ENCODE measurements around the gene TANGO2. TPM values are rescaled to one million over a fixed set of nuclear protein-coding genes. Genes with fewer than 3 reads are reported as not detected.
A peak's percentile ranks its signal among the peaks of the same experiment; 100 is the strongest.

The TANGO2 gene
- total and polyA plus RNA-seq, 2 experiments from 2014 or later: 27.3 to 45.0 TPM

DNA sequence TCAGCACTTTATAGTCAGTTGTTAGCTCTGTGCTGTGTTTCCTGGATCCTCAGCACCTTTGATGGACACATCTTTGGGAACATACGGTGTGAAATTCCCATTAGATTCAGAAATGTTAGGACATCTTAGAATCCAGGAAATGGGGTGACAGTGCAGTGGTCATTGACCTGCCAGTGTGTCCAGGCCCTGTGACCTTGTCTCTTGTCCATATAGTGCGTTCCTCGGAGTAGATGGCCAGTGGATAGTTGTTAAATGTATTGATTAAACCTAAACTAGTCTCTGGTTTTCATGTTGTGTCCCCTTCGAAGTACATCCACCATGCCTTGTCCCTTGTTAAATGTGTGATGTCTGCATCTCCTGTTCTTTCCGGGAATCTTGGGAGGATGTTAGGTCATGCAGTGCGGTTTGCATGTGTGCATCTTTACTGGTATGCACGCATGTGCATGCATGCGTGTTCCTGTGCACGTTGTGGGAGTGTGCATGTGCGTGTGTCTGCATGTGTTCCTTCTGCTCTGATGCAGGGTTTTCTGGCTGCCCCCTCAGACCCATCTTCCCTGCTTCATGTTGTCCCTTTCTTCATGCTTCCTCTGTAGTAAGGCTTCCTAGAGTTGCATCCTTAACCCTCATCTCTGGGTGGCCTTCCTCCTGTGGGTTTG, 63.1 kb downstream of the TANGO2 start:
- DNase-seq: no peak
- H3K79me2 ChIP-seq (ENCODE audit: insufficient read depth): peaks cover 86% of the 10 kb centered on the region
- H3K9me3 ChIP-seq (ENCODE audit: low read depth): no peaks in the 10 kb centered on the region
- H3K4me2 ChIP-seq (ENCODE audit: unreplicated experiment): no peak overlapping the region
- TF ChIP-seq EZH2 (IDR thresholded peaks at IDR 0.05; ENCODE audit: insufficient read depth, poor library complexity, severe bottlenecking): no peak
- no peak for TF ChIP-seq EZH2phosphoT487 (IDR thresholded peaks at IDR 0.05; ENCODE audit: insufficient read depth, low read depth)
- H4K20me1 ChIP-seq (ENCODE audit: insufficient read depth): peaks cover 9% of the 10 kb centered on the region
- peaks cover 8% of the 10 kb centered on the region; the same call in 1 of the 2 replicates for H3K36me3 ChIP-seq (ENCODE audit: low read depth)
- no peaks in the 10 kb centered on the region for H3K9me2 ChIP-seq (ENCODE audit: insufficient read depth)
- 0 out of 2 replicates have a peak overlapping the region, but pooled peaks have one; percentile 9 for H3K9ac ChIP-seq
- H3K27ac ChIP-seq: no peak overlapping the region
- WGBS, 2 experiments (ENCODE audit: low coverage in 1 of 2, low lambda C conversion rate in 2 of 2, missing lambda C conversion rate in 2 of 2): 57 to 61% methylated on average over 10 of the region's 10 CpGs
- H3K4me3 ChIP-seq: no peak overlapping the region
- in situ Hi-C loops (cut with MboI): no loop called here
- peaks cover 7% of the 10 kb centered on the region for H3K4me1 ChIP-seq (ENCODE audit: insufficient read depth)
- H3K27me3 ChIP-seq (replicated peaks; ENCODE audit: insufficient read depth): no peaks in the 10 kb centered on the region
- H3F3A ChIP-seq (ENCODE audit: insufficient read depth): peaks cover 17% of the 10 kb centered on the region
- H2AFZ ChIP-seq: no peak overlapping the region

DNA sequence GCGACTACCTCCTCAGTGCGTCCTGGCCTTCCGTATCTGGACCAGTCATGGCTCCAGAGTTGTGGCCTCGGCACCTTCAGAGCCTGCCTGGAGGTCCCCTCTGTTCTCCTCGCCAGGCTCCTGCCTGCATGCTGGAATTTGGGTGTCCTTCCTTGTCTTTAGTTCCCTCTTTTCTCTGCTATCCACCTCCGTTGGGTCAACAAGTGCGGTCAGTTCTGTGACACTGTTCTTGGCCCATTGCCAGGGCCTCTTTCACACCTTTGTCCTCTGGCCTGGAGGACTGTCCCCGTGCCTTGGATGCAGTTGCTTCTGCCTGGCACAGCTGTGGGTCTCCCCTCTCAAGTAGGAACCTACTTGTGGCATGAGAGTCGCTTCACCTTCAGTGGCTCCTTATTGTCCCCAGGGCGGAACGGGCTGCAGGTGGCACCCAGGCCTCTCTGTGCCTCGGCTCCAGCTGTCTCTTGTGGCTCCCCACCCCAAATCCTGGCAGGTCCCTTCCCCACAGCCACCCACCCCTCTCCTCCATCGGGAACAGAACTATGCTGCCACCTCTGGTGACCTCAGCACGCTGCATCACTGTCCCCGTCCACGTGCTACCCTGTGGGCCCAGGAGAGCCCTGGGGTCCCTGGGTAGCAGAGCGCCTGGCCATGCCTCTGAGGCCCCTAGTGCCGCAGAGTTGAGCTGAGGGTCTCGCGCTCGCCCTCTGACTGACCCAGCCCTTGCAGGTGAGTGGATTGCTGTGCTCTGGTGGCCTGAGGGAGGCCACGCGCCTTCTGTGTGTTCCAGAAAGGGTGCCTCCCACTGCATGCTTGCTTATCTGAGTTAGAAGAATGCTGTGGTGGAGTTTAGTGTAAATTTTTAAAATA, 63.9 kb downstream of the TANGO2 start:
- peaks cover 14% of the 10 kb centered on the region; the same call in 1 of the 2 replicates for H3K36me3 ChIP-seq (ENCODE audit: low read depth)
- H3K9me3 ChIP-seq (ENCODE audit: low read depth): no peaks in the 10 kb centered on the region
- peaks cover 9% of the 10 kb centered on the region for H4K20me1 ChIP-seq (ENCODE audit: insufficient read depth)
- no peak overlapping the region for H3K4me3 ChIP-seq
- no peak overlapping the region for H2AFZ ChIP-seq
- H3K4me1 ChIP-seq (ENCODE audit: insufficient read depth): peaks cover 7% of the 10 kb centered on the region
- no peaks in the 10 kb centered on the region for H3K27me3 ChIP-seq (replicated peaks; ENCODE audit: insufficient read depth)
- H3K79me2 ChIP-seq (ENCODE audit: insufficient read depth): peaks cover 92% of the 10 kb centered on the region
- no peaks in the 10 kb centered on the region for H3K9me2 ChIP-seq (ENCODE audit: insufficient read depth)
- no peak overlapping the region for H3K27ac ChIP-seq
- H3K9ac ChIP-seq: no peak overlapping the region
- TF ChIP-seq EZH2phosphoT487 (IDR thresholded peaks at IDR 0.05; ENCODE audit: insufficient read depth, low read depth): no peak
- DNase-seq: peak; percentile 27
- no peak overlapping the region for H3K4me2 ChIP-seq (ENCODE audit: unreplicated experiment)
- 80 to 84% methylated on average over 21 to 23 of the region's 23 CpGs for WGBS, 2 experiments (ENCODE audit: low coverage in 1 of 2, low lambda C conversion rate in 2 of 2, missing lambda C conversion rate in 2 of 2)
- in situ Hi-C loops (cut with MboI): no loop called here
- peaks cover 18% of the 10 kb centered on the region for H3F3A ChIP-seq (ENCODE audit: insufficient read depth)

DNA sequence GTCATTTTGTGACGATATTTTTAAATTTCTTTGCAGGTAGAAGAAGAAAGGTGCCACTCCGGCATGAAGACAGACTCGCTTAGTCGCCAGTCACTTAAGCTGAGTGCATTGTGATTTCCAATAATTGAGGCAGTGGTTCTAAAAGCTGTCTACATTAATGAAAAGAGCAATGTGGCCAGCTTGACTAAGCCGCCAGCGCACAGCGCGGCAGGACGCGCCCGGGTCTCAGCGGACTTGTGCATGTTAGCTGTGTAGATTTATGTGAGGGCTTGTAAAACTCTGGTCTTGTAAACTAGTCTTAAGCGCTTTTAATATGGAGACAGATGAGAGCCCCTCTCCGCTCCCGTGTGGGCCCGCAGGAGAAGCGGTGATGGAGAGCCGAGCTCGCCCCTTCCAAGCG, 64.7 kb downstream of the TANGO2 start:
- 92 to 94% methylated on average over 20 of the region's 20 CpGs for WGBS, 2 experiments (ENCODE audit: low coverage in 1 of 2, low lambda C conversion rate in 2 of 2, missing lambda C conversion rate in 2 of 2)
- Histone ChIP-seq H3K36me3 (ENCODE audit: low read depth) (peaks cover 21% of the 10 kb centered on the region; the same call in 1 of the 2 replicates), H2AFZ (no peak overlapping the region), H3K9me3 (ENCODE audit: low read depth) (no peaks in the 10 kb centered on the region), H3K9me2 (ENCODE audit: insufficient read depth) (no peaks in the 10 kb centered on the region), H3K4me1 (ENCODE audit: insufficient read depth) (peaks cover 14% of the 10 kb centered on the region), H3K27ac (no peak overlapping the region), H3K4me3 (no peak overlapping the region), H4K20me1 (ENCODE audit: insufficient read depth) (peaks cover 9% of the 10 kb centered on the region), H3F3A (ENCODE audit: insufficient read depth) (peaks cover 21% of the 10 kb centered on the region), H3K79me2 (ENCODE audit: insufficient read depth) (peaks cover 91% of the 10 kb centered on the region), H3K9ac (no peak overlapping the region), H3K4me2 (ENCODE audit: unreplicated experiment) (no peak overlapping the region), H3K27me3 (replicated peaks; ENCODE audit: insufficient read depth) (no peaks in the 10 kb centered on the region)
- no peak for DNase-seq
- in situ Hi-C loops (cut with MboI): no loop called here
- no peak for TF ChIP-seq EZH2 (IDR thresholded peaks at IDR 0.05; ENCODE audit: insufficient read depth, poor library complexity, severe bottlenecking)
- TF ChIP-seq EZH2phosphoT487 (IDR thresholded peaks at IDR 0.05; ENCODE audit: insufficient read depth, low read depth): no peak

DNA sequence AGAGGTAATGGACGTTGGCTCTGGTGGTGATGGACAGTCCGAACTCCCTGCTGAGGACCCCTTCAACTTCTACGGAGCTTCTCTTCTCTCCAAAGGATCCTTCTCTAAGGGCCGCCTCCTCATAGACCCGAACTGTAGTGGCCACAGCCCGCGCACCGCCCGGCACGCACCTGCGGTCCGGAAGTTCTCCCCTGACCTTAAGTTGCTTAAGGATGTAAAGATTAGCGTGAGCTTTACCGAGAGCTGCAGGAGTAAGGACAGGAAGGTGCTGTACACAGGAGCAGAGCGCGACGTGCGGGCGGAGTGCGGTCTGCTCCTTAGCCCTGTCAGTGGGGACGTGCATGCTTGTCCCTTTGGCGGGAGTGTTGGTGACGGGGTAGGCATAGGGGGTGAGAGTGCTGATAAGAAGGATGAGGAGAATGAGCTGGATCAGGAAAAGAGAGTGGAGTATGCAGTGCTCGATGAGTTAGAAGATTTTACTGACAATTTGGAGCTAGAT, 65.2 kb downstream of the TANGO2 start:
- Histone ChIP-seq H2AFZ (no peak overlapping the region), H3K9me2 (ENCODE audit: insufficient read depth) (no peaks in the 10 kb centered on the region), H3K4me3 (no peak overlapping the region), H3F3A (ENCODE audit: insufficient read depth) (peaks cover 17% of the 10 kb centered on the region; the same call in 1 of the 2 replicates), H3K27me3 (replicated peaks; ENCODE audit: insufficient read depth) (no peaks in the 10 kb centered on the region), H3K79me2 (ENCODE audit: insufficient read depth) (peaks cover 91% of the 10 kb centered on the region), H3K27ac (no peak overlapping the region), H3K4me2 (ENCODE audit: unreplicated experiment) (no peak overlapping the region), H3K9me3 (ENCODE audit: low read depth) (no peaks in the 10 kb centered on the region), H3K36me3 (ENCODE audit: low read depth) (peaks cover 26% of the 10 kb centered on the region; the same call in 1 of the 2 replicates), H4K20me1 (ENCODE audit: insufficient read depth) (peaks cover 9% of the 10 kb centered on the region), H3K9ac (no peak overlapping the region), H3K4me1 (ENCODE audit: insufficient read depth) (peaks cover 16% of the 10 kb centered on the region)
- WGBS, 2 experiments (ENCODE audit: low coverage in 1 of 2, low lambda C conversion rate in 2 of 2, missing lambda C conversion rate in 2 of 2): 89 to 93% methylated on average over 24 of the region's 24 CpGs
- in situ Hi-C loops (cut with MboI): no loop called here
- no peak for TF ChIP-seq EZH2phosphoT487 (IDR thresholded peaks at IDR 0.05; ENCODE audit: insufficient read depth, low read depth)
- TF ChIP-seq EZH2 (IDR thresholded peaks at IDR 0.05; ENCODE audit: insufficient read depth, poor library complexity, severe bottlenecking): no peak
- DNase-seq: no peak

Measured in GM23248 (cell line).